GM19043 (cell line): ENCODE results near the gene LCNL1.
"Not testable (repeated sequence)": the region's sequence is repeated elsewhere in the genome, so short reads cannot be mapped to it uniquely, and the experiment has no call there.

Source experiments
- ATAC-seq: cut with Tn5 transposase; IDR thresholded peaks from one replicate; pipeline ENCODE4 v1.9.1; 2021; ENCODE audit warnings: low read depth; ENCODE audit not compliant: unreplicated experiment

The LCNL1 gene

DNA sequence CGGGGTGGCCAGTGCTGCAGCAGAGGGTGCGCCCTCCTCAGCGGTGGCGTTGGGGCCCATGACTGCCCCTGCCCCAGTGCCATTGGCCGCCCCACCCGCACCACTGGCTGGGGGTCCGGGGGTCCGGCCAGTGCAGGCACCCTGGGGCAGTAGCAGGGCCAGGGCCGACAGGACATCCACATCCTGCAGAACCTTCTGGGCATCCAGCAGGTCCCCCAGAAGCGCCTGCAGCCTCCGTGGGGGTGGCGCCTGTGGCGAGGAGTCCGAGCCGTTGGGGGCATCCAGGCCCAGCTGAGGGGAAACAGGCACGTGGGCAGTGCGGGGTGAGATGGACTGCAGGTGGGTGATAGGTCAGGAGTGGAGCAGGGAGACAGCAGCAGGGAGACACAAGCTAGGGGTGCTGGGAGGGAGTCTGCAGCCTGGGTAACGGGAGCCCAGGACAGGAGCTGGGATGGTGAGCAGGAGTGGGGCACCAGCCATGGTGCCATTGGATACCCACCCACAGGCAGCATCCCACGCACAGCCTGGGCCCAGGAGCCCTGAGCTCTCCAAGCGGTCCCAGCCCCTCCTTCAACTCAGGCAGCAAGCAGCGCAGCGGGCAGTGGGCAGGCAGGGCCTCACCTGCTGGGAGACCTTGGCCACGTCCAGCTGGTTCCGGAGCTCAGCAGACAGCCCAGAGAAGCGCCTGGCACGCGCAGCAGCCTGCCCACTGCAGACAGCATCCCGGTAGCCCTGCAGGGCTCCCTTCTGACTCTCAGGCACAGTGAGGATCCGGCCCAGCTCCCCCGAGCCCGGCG, 38.2 kb downstream of the LCNL1 start:
- ATAC-seq, result no peak

DNA sequence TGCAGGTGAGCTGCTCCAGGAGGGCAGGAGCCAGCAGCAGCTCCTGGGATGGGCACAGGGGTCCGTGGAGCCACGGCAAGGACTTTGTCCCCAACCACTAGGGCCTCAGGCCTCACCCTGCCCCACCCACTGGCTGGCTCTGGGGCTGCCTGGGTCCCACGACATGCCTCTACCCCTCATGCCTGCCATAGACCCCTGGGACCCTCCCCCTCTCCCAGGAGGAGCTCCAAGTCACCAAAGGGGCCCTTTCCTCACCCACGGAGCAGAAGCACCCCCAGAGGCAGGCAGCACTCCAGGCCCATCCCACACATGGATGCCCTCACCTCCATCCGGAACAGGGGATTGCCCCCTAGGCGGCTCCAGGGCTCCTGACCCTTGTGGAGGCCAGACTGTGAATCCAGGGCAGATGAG, 38.8 kb downstream of the LCNL1 start:
- no peak for ATAC-seq

DNA sequence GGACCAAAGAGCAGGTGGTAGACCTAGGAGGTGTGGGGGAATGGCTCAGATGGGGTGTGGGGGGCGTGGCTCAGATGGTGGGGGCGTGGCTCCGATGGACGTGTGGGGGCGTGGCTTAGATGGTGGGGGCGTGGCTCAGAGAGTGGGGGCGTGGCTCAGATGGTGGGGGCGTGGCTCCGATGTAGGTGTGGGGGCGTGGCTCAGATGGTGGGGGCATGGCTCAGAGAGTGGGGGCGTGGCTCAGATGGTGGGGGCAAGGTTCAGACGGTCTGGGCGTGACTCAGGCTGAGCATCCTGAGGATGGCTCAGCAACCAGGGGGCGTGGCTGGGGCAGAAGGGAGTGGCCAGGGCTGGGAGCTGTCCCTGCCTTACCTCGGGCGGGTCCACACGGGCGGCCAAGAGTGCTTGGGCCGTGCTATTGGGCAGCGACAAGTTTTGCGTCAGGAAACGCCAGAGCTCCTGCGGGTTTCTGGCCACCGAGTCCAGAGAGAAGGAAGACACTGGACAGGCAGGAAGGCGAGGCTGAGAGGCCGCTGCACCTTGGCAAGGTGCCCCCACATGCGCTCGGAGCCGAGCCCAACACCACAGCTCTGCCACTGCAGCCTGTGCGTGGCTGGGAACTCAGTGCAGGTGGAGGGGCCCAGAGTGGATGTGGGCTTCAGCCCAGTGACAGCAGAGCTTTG, 39.3 kb downstream of the LCNL1 start:
- no peak for ATAC-seq

DNA sequence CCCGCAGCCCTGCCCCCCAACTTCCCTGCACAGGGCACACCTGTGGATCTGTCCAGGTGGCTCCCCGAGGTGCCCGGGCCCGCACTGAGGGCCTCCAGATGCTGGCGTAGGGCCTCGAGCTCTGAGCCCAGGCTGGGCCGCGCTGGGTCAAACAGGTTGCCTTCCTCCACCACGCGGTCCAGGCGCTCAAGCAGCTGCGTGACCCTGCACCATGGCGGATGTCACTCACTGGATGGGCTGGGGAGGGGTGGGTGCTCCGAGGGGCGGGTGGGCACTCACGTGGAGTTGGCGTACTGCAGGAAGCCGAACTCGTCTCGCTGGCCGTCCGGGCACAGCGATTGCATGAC, 39.8 kb downstream of the LCNL1 start:
- ATAC-seq, result no peak

DNA sequence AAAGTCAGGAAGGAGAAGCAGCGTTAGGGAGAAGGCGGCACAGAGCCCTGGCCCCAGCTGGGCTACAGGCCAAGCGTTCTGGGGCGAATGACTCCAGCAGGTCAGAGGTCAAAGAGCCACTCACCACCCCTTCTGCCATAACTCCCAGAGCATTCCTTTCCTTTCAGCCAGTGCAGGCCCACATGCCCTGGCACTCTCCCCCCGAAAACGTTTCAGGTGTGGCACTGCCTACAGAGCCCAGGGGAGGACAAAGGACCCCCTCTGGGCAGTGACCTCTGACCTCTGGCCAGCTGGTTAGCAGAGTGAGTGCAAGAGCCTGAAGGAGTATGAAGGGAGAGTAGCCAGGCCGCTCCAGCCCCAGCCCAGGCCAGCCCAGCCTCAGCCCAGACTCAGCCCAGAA, 40.4 kb downstream of the LCNL1 start:
- ATAC-seq, result no peak

DNA sequence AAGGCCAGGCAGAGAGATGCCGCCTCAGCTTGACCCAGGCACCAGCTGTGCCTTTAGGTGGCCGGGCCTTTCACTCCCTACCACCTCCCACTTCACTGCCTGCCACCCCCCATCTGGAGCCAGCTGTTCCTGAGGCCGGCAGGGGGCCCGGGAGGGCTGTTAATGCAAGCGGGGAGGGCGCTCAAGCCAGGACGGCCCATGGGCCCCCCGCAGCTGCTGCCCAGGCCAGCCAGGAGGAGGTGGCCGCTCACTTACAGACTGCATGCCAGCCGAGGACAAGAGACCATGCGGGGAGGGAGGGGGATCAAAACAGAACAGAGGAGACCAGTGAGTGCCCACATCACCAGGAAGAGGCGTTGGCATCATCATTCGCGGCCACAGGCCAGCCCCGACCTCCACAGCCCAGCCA, 40.8 kb downstream of the LCNL1 start:
- ATAC-seq, result no peak

DNA sequence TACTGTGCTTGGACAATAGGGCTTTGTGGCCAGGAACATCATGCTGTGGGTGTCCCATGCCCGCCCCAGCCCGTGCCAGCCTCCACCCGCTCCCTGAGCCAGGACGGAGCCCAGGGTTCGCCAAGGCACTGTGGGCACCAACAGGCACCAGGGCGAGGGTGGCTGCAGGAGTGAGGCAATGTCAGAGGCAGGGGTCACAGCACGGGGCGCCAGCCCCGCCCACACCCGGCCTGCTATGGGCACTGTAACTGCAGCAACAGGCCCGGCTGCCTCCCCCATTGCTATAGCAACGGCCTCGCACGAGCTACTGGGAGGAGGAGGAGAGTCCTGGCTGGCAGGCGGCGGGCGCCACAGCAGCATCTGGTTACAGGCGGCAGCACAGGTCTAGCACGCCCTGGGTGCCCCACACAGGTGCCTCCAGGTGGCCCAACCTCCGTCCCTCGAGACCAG, 42.7 kb downstream of the LCNL1 start:
- no peak for ATAC-seq

DNA sequence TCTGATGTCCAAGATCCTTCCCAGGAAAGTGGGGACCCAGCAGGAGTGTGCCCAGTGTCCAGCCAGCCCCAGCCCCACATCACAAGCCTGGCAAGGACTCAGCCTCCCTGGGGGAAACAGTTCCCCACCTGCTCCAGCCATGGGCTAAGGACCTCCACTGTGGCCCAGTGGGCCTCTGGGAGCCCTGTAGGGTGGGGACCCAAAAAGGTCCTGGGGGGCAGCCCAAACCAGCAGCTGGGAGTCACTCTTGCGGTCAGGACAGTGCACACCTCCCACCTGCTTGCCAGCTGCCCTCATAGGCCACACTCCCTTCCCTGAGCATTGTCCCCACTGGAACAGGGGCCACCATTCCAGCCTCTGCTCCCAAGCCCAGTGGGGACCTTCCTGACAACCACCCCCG, 43.6 kb downstream of the LCNL1 start:
- ATAC-seq, result no peak

DNA sequence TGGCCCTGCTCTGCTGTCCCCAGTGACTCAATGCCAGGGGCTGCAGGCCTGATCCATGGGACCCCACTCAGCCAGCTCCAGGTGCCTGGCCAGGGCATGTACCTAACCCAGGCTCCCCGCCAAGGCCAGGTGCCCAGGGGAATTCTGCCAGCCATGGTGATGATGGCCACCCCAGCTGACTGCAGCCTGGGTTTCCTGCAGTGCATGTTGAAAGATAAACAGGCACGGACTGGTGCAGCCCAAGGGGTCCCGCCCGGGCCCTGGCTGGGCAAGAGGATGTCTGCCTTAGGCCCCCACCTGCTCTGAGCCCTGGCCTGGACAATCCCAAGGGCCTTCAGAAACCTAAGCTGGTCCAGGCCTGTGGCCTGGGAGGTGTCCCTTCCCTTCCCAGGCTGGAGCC, 44.0 kb downstream of the LCNL1 start:
- ATAC-seq, result no peak

DNA sequence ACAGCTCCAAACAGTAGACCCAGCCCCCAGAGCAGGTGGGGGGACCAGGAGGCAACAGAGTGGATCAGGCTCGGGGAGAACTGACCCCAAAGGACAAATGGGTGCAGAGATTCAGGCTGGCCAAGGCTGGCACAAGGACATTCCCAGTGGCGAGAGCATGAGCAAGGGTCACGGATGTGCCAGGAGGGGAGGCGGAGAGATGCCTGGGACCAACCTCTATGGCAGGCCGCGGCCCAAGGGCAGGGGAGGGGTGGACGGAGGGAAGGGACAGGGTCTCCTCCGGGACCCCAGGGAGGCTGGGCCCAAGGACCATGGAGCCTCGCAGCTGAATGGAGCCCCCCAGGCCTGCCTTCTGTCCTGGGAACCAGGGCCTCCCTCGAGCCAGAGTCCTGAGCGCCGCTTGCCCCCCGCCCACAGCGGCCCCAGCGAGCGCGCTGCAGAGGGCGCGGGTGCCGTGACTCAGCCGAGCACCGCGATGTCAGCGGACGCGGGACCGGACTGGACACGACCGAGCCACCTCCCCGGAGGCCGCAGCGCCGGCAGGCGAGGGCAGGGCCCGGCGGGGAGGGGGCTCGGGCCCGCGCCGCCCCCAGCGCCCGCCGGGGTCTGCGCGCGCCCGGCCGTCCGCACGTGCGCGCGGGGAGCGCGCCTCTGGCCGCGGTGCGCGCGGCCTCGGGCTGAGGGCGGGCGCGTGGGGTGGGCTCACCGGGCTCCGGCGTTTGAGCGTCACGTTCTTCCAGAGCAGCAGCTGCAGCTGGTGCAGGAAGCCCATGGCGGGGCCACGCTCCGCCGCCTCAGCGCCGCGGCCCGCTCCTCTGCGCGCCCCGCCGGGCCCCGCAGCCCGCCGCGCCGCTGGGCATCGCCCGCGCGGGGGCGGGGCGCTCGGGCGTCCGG, 44.8 kb downstream of the LCNL1 start, which contains the start of gene ABCA2:
TSS of gene ABCA2 (minus strand) at position 869 of the 894 bp plus-strand sequence. CDS start at position 772, 97 bp downstream.
- no peak for ATAC-seq

DNA sequence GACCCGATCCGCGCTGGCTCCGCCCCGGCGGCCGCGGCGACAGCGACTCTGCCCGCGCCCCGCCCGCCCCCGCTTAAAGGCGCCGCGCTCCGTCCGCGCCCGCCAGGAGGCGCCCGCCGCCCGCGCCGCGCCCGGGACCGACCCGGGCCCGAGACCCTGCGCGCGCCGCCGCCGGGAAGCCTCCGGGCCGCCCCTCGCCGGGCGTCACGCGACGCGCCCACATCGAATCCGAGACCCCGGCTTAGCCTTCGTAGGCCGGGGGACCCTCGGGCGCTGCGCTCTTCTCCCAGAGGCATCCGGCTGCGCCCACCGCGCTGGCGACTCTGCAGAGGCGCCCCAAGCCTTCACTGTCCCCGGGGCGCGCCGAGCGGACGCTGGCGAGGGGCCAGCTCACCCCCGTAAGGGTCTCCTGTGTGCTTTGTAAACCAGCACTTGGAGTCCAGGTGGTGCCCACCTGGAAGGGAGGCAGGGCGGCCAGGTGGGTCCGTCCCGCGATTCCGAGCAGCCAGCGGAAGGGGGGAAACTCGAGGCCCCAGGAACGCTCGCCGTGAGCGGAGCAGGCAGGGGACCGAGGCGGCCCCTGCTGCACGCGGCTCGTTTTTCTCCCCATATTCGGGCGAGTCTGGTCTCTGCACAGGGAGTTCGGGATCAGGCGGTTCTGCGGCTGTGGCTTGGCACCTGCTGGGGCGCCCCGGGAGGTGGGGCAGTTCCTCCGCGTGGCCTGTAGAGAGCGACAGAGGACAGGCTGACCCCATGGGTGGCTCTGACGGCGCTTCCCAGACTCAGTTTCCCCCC, 45.7 kb downstream of the LCNL1 start:
- no peak for ATAC-seq

DNA sequence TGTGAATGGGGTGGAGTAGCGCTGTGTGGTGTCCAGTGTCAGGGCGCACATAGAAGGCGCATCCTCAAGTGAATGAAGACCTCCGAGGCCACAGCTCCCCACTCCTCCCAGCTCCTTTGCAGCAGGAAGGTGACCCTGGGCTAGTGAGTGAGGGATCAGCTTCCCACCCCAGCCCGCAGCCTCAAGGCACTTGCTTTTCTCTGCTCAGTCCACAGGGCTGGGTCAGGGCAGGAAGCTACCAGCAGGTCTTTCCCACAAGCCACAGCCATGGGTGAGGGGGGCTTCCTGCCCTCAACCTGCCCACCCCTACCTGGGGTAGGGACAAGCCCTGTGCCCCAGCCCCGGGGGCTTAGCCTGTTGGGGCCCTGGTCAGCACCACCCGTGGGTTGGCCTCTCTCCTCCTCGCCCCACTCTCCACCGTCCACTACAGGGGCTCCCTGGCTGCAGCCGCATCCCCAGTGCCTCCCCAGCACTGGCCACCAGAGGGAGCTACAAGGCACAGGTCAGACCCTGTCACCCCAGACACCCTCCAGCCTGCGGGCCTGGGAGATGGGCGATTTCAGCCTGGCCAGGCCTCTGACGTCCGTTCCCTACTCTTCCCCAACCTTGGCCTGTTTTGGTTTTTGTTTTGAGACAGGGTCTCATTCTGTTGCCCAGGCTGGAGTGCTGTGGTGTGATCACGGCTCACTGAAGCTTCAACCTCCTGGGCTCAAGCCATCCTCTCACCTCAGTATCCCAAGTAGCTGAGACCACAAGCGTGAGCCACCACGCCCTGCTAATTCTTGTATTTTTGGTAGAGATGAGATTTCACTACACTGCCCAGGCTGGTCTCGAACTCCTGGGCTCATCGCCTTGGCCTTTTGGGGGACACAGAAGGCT, 46.5 kb downstream of the LCNL1 start:
- no peak for ATAC-seq

DNA sequence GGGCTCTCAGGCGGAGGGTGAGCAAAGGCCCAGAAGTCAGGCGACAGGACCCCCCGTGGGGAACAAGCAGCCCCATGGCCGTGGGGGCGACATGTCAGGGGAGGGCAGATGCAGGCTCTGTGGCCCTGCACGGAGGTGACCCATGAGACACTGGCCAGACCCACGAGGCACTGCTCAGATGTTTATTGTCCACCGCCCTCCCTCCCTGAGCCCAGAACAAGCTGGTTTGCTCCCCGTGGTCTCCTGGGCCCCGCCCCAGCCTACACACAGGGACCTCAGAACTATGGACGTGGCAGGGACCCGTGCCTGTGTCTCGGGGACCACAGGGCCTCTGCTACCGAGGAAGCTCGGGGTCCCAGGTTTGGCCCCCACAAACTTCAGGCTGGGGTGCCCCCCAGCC, 47.2 kb downstream of the LCNL1 start:
- no peak for ATAC-seq

DNA sequence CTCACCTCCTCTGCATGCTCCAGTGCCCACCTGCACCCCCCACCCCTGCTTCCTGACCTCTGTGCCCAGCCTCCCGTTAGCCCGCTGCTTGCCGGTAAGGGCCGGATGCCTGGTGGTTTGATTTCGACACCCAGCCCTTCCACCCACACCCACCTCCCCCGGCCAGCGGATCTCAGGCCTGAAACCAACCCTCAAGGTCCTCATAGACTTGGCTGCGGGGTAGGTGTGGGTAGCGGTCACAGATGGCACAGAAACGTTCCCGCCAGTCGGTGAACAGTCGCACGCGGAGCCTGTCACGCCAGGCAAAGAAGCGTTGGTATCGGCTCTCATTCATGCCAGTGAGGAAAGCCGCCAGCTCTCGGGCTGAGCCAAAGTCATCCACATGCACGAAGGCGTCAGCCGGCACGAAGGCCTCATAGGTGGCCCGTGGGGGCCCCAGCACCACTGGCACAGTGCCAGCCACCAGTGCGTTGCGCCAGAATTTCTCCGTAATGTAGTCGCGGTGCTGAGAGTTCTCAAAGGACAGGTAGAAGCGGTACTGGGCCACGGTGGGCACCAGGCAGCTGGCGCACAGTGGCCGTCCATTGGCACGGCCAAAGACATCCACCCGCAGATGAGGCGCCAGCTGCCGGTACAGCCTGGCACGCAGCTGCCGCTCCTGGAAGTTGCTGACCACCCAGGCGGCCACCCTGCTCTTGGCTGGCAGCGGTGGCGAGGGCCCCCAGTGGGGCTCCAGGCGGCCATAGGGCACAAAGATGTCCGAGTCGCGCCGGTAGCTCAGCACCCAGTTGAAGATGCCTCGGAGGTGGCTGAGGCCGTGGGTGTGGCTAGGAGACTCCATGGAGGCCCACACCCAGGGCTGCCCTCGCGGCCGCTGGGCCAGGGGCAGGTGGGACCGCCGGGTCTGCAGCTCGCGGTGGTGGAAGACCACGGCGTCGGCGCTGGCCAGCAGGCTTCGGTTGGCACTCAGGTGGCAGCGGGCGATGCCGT, 48.0 kb downstream of the LCNL1 start:
- ATAC-seq, result no peak

DNA sequence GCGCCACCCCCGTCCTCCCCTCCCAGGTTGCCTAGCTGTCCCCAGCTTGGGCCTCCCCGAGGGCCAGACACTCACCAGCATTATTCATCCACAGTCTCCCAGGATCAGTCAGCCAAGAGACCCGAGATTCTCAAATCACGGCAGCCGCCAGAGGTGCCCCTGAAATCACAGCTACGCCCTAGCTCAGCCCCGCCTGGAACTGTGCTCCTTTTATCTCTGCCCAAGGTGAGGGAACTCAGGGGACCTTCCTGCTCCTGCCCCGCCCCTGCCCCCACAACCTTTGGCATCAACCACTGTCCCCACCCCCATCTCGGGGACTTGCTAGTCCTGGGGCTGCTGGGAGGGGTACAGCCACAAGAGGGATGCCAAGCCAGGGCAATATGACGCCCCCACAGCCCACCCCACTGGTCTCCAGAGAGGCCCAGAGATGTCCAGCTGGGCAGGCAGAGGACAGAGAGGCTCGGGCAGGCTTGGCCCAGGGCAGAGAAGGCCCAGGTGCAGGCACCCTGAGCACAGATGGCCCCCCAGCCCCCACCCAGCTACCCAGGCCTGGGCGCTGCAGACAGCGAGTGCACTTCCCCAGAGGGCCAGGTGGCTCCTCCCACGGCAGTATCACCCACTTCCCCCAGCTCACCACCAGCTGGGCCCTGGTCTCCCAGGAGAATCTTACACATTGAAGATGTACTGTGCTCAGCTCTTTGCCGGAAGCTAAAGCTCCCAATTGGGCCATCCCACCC, 49.3 kb downstream of the LCNL1 start, which contains the start of gene FUT7:
TSS of gene FUT7 (minus strand) at position 185 of the 737 bp plus-strand sequence. CDS start at position 88, 97 bp downstream.
- no peak for ATAC-seq

DNA sequence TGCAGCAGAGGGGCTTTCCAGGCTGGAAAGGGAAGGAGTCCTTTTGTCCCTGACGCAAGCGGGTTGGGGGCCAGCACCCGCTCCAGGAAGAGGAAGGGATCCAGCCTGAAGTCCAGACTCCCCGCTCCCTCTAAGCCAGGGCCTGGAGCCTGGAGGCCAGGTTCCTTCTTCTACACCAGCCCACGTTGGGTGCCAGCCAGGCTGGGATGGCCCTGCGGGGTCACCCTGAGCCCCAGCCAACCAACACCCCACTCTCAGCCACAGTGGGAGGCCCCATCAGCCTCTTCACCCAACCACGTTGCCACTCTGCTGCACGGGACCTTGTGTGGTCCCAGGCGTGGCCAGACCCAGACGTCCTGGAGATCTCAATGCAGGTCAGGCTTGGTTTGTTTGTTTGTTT, 50.1 kb downstream of the LCNL1 start:
- ATAC-seq, result no peak

DNA sequence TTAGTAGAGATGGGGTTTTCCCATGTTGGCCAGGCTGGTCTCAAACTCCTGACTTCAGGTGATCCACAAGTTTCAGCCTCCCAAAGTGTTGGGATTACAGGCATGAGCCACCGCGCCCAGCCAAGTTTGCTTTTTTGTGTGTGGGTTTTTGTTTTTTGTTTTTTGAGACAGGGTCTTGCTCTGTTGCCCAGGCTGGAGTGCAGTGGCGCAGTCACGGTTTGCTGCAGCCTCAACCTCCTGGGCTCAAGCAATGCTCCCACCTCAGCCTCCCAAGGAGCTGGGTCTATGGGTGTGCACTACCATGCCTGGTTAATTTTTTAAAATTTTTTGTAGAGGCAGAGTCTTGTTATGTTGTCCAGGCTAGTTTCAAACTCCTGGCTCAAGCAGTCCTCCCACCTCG, 50.7 kb downstream of the LCNL1 start:
- not testable (repeated sequence) for ATAC-seq
